MM.1S (cell line): ENCODE data around the gene THSD7B.
A peak's percentile ranks its signal among the peaks of the same experiment; 100 is the strongest.

Experiments
- DNase-seq: peaks from one replicate; pipeline ENCODE4 v3.0.0-alpha.2; 2015
- H2AFZ ChIP-seq: fragments of 300-600 bp; sonication (generic); 2 replicates; pipeline ENCODE4 v1.6.0; 2016; ENCODE audit warnings: antibody characterized with exemption, low read length
- H3F3A ChIP-seq: fragments of 300-600 bp; sonication (generic); 2 replicates; pipeline ENCODE4 v1.6.1; 2016; ENCODE audit warnings: mild to moderate bottlenecking, antibody characterized with exemption, low read length, moderate library complexity, mixed read lengths; ENCODE audit not compliant: insufficient read depth
- H3K27ac ChIP-seq: fragments of 300-600 bp; sonication (generic); 2 replicates; pipeline ENCODE4 v1.5.1; 2016; ENCODE audit warnings: mild to moderate bottlenecking, low read length
- H3K27me3 ChIP-seq: fragments of 300-600 bp; sonication (generic); replicated peaks from 2 replicates; pipeline ENCODE4 v1.6.0; 2016; ENCODE audit warnings: low read length; ENCODE audit not compliant: insufficient read depth
- H3K36me3 ChIP-seq: fragments of 300-600 bp; sonication (generic); replicated peaks from 2 replicates; pipeline ENCODE4 v1.6.1; 2016; ENCODE audit warnings: mild to moderate bottlenecking, low read length, mixed read lengths; ENCODE audit not compliant: insufficient read depth
- H3K4me1 ChIP-seq: fragments of 300-600 bp; sonication (generic); 2 replicates; pipeline ENCODE4 v1.6.1; 2016; ENCODE audit warnings: low read length, mixed read lengths
- H3K4me2 ChIP-seq: fragments of 300-600 bp; sonication (generic); 2 replicates; pipeline ENCODE4 v1.6.0; 2016; ENCODE audit warnings: low read depth, low read length
- H3K4me3 ChIP-seq: fragments of 300-600 bp; sonication (generic); 2 replicates; pipeline ENCODE4 v1.5.1; 2016; ENCODE audit warnings: low read length, mixed read lengths
- H3K79me2 ChIP-seq: fragments of 300-600 bp; sonication (generic); 2 replicates; pipeline ENCODE4 v1.6.1; 2016; ENCODE audit warnings: mixed run types, low read length, mixed read lengths
- H3K9ac ChIP-seq: fragments of 300-600 bp; sonication (generic); 2 replicates; pipeline ENCODE4 v1.6.1; 2016; ENCODE audit warnings: low read length, mixed read lengths
- H3K9me2 ChIP-seq: fragments of 300-600 bp; sonication (generic); replicated peaks from 2 replicates; pipeline ENCODE4 v1.6.1; 2016; ENCODE audit warnings: mild to moderate bottlenecking, low read length, mixed read lengths; ENCODE audit not compliant: insufficient read depth
- H3K9me3 ChIP-seq: fragments of 300-600 bp; sonication (generic); replicated peaks from 2 replicates; pipeline ENCODE4 v1.6.1; 2016; ENCODE audit warnings: mild to moderate bottlenecking, low read length, mixed read lengths; ENCODE audit not compliant: insufficient read depth
- H4K20me1 ChIP-seq: fragments of 300-600 bp; sonication (generic); 2 replicates; pipeline ENCODE4 v1.6.1; 2016; ENCODE audit warnings: mild to moderate bottlenecking, low read length, moderate library complexity, mixed read lengths; ENCODE audit not compliant: insufficient read depth
- CTCF ChIP-seq: fragments of 300-600 bp; sonication (generic); IDR thresholded peaks from 2 replicates; pipeline ENCODE4 v1.5.1; 2016; ENCODE audit warnings: antibody characterized with exemption, low read length, mixed read lengths
- EZH2 ChIP-seq: fragments of 300-600 bp; sonication (generic); optimal IDR thresholded peaks from 2 replicates; pipeline ENCODE3; 2017; ENCODE audit warnings: low read depth, mild to moderate bottlenecking, antibody characterized with exemption, low read length, mixed read lengths
- EZH2phosphoT487 ChIP-seq: fragments of 300-600 bp; sonication (generic); IDR thresholded peaks from 2 replicates; pipeline ENCODE4 v1.6.1; 2018; ENCODE audit warnings: antibody characterized with exemption, low read length

THSD7B gene

GRCh38 chr2:136828774-136829173 is 63.4 kb downstream of the THSD7B start:
- Histone ChIP-seq H3K27ac (no peak overlapping the region), H2AFZ (no peak overlapping the region)

GRCh38 chr2:136844546-136844945 is 79.2 kb downstream of the THSD7B start:
- H3K4me1 ChIP-seq, result no peaks in the 10 kb centered on the region
- TF ChIP-seq EZH2phosphoT487, result no peak
- no peak for TF ChIP-seq EZH2
- TF ChIP-seq CTCF, result no peak
- no peak overlapping the region for H3K9ac ChIP-seq
- no peak overlapping the region for H2AFZ ChIP-seq
- no peak overlapping the region for H3K4me2 ChIP-seq
- H3K36me3 ChIP-seq, result no peaks in the 10 kb centered on the region
- no peak overlapping the region for H3K4me3 ChIP-seq
- H3K27ac ChIP-seq, result no peak overlapping the region
- H3F3A ChIP-seq, result no peaks in the 10 kb centered on the region
- no peaks in the 10 kb centered on the region for H3K9me2 ChIP-seq
- no peaks in the 10 kb centered on the region for H3K27me3 ChIP-seq
- H3K9me3 ChIP-seq, result no peaks in the 10 kb centered on the region
- peak; percentile 64 for DNase-seq
- H4K20me1 ChIP-seq, result no peaks in the 10 kb centered on the region
- H3K79me2 ChIP-seq, result no peaks in the 10 kb centered on the region

More at GRCh38 chr2:136828774-136829173, 63.4 kb downstream of the THSD7B start:
- no peak for DNase-seq
- Histone ChIP-seq H3K36me3 (no peaks in the 10 kb centered on the region), H3K4me2 (no peak overlapping the region), H4K20me1 (no peaks in the 10 kb centered on the region), H3K9me3 (no peaks in the 10 kb centered on the region), H3F3A (no peaks in the 10 kb centered on the region), H3K79me2 (no peaks in the 10 kb centered on the region), H3K4me1 (no peaks in the 10 kb centered on the region), H3K9ac (no peak overlapping the region), H3K4me3 (no peak overlapping the region), H3K9me2 (no peaks in the 10 kb centered on the region), H3K27me3 (no peaks in the 10 kb centered on the region)
- TF ChIP-seq EZH2 (no peak), EZH2phosphoT487 (no peak), CTCF (no peak)

- Histone ChIP-seq H3K79me2 (no peaks in the 10 kb centered on the region), H3K9ac (no peak overlapping the region), H3K4me2 (no peak overlapping the region), H3K4me1 (no peaks in the 10 kb centered on the region), H3K4me3 (no peak overlapping the region), H3K9me2 (no peaks in the 10 kb centered on the region), H3K27me3 (no peaks in the 10 kb centered on the region), H3F3A (no peaks in the 10 kb centered on the region), H3K27ac (no peak overlapping the region), H3K9me3 (no peaks in the 10 kb centered on the region), H3K36me3 (no peaks in the 10 kb centered on the region), H2AFZ (no peak overlapping the region), H4K20me1 (no peaks in the 10 kb centered on the region)
- no peak for DNase-seq
- TF ChIP-seq CTCF, result no peak
These were observed 93.3 kb downstream of the THSD7B start for GRCh38 chr2:136858656-136859055.
